ENCODE measurements around the gene GFOD2. TPM values are rescaled to one million over a fixed set of nuclear protein-coding genes. Genes with fewer than 3 reads are reported as not detected.

The GFOD2 gene
- total and polyA plus RNA-seq, 8 donors, result 7.6 to 87.5 (median 12.9) TPM

DNA sequence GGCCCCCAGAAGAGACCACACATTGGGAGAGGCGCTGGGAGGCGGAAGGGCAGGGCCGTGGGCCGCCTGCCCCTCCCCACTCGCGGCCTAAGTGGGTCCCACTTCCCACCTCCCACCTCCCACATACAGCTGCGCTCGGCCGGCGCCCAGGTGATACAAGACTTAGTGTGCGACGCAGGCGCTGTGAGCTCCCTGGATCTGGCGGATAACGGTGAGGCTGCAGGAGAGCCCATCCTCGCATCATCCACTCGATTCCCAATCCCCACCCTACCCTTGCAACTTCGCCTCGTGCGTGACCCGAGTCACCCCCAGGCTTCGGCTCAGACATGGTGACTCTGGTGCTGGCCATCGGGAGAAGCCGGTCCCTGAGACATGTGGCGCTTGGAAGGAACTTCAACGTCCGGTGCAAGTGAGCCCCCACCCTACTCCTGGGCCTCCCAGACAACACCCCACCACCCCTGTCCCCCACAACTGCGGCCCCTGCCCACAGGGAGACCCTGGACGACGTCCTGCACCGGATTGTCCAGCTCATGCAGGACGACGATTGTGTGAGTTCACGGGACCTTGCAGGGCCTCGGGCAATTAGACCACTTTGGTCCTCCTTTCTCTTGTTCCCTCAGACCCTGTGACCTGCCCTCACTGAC is 70.2 kb downstream of the GFOD2 start:
- intact Hi-C loops (cut with DNase I; ENCODE audit: low total_unique reads), result no loop called here
- H3K4me1 ChIP-seq, result peaks cover 26 to 55% (median 40%) of the 10 kb centered on the region in 4 donors
- DNase-seq, result no peak
- no peaks in the 10 kb centered on the region for H3K9me3 ChIP-seq
- H3K27me3 ChIP-seq, result peaks cover 29 to 100% (median 83%) of the 10 kb centered on the region in 3 donors
- no peak for TF ChIP-seq POLR2A (IDR thresholded peaks at IDR 0.05)
- TF ChIP-seq, protein P1, sequence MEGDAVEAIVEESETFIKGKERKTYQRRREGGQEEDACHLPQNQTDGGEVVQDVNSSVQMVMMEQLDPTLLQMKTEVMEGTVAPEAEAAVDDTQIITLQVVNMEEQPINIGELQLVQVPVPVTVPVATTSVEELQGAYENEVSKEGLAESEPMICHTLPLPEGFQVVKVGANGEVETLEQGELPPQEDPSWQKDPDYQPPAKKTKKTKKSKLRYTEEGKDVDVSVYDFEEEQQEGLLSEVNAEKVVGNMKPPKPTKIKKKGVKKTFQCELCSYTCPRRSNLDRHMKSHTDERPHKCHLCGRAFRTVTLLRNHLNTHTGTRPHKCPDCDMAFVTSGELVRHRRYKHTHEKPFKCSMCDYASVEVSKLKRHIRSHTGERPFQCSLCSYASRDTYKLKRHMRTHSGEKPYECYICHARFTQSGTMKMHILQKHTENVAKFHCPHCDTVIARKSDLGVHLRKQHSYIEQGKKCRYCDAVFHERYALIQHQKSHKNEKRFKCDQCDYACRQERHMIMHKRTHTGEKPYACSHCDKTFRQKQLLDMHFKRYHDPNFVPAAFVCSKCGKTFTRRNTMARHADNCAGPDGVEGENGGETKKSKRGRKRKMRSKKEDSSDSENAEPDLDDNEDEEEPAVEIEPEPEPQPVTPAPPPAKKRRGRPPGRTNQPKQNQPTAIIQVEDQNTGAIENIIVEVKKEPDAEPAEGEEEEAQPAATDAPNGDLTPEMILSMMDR (IDR thresholded peaks at IDR 0.05), result no peak
- TF ChIP-seq EP300 (IDR thresholded peaks at IDR 0.05), result no peak
- TF ChIP-seq POLR2AphosphoS5 (IDR thresholded peaks at IDR 0.05), result no peak
- no peaks in the 10 kb centered on the region for H3K36me3 ChIP-seq
- no peak overlapping the region for H3K27ac ChIP-seq
- WGBS, 5 donors, result 35 to 55% (median 48%) methylated on average over 18 to 35 of the region's 35 CpGs
- H3K4me3 ChIP-seq, result no peak overlapping the region

DNA sequence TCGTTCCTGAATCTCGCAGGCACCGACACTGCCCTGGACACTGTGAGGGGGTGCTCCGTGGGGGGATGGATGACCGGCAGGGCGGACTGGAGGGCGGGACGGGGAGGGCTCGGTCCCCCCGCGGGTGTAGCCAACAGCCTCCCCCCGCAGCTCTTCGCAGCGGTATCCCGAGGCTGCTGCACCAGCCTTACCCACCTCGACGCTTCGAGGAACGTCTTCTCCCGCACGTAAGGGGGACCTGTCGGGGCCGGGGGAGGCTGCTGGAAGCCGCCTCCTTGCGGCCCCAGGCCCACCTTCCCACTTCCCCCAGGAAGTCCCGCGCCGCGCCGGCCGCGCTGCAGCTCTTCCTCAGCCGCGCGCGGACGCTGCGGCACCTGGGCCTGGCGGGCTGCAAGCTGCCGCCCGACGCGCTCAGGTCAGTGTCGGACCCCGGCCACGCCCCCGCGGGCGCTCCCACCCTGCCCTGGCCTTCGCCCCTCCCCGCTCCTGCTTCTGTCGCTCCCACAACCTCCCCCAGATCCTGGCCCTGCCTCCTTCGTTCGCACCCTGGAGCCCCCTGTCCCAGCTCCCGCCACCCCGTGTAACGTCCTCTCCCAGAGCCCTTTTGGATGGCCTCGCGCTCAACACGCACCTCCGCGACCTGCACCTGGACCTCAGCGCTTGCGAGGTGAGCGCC is 70.9 kb downstream of the GFOD2 start:
- no peaks in the 10 kb centered on the region for H3K9me3 ChIP-seq
- peaks cover 19 to 49% (median 33%) of the 10 kb centered on the region in 4 donors for H3K4me1 ChIP-seq
- TF ChIP-seq POLR2AphosphoS5 (IDR thresholded peaks at IDR 0.05) (no peak), EP300 (IDR thresholded peaks at IDR 0.05) (no peak), POLR2A (IDR thresholded peaks at IDR 0.05) (no peak)
- TF ChIP-seq, protein P1 (IDR thresholded peaks at IDR 0.05), result no peak
- H3K4me3 ChIP-seq, result no peak overlapping the region
- no peaks in the 10 kb centered on the region for H3K36me3 ChIP-seq
- WGBS, 5 donors, result 23 to 39% (median 28%) methylated on average over 45 to 65 of the region's 65 CpGs
- peak in 1 of 2 donors; percentile 22 for DNase-seq
- H3K27me3 ChIP-seq, result peaks cover 22 to 95% (median 77%) of the 10 kb centered on the region in 3 donors
- intact Hi-C loops (cut with DNase I; ENCODE audit: low total_unique reads), result no loop called here
- H3K27ac ChIP-seq, result no peak overlapping the region

DNA sequence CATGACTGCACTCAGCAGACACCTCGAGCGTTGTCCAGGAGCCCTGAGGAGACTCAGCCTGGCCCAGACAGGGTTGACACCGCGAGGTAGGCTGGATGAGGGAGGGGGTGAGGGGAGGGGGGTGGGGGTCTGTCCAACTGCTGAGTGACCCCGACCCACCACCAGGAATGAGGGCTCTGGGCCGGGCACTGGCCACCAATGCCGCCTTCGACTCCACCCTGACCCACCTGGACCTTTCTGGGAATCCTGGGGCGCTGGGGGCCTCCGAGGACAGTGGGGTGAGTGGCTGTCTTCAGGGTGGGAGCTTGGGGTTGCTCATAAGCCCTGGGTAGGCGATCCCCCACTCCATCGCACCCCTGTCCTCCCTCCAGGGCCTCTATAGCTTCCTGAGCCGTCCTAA is 71.4 kb downstream of the GFOD2 start:
- TF ChIP-seq POLR2A (IDR thresholded peaks at IDR 0.05) (no peak), EP300 (IDR thresholded peaks at IDR 0.05) (no peak), POLR2AphosphoS5 (IDR thresholded peaks at IDR 0.05) (no peak)
- TF ChIP-seq, protein P1 (IDR thresholded peaks at IDR 0.05), result no peak
- no peaks in the 10 kb centered on the region for H3K9me3 ChIP-seq
- H3K36me3 ChIP-seq, result no peaks in the 10 kb centered on the region
- H3K4me3 ChIP-seq, result no peak overlapping the region
- H3K27ac ChIP-seq, result no peak overlapping the region
- DNase-seq, result no peak
- H3K27me3 ChIP-seq, result peaks cover 22 to 89% (median 71%) of the 10 kb centered on the region in 3 donors
- H3K4me1 ChIP-seq, result peaks cover 14 to 47% (median 29%) of the 10 kb centered on the region in 4 donors
- intact Hi-C loops (cut with DNase I; ENCODE audit: low total_unique reads), result no loop called here
- 69 to 81% (median 73%) methylated on average over 11 to 13 of the region's 13 CpGs for WGBS, 5 donors

DNA sequence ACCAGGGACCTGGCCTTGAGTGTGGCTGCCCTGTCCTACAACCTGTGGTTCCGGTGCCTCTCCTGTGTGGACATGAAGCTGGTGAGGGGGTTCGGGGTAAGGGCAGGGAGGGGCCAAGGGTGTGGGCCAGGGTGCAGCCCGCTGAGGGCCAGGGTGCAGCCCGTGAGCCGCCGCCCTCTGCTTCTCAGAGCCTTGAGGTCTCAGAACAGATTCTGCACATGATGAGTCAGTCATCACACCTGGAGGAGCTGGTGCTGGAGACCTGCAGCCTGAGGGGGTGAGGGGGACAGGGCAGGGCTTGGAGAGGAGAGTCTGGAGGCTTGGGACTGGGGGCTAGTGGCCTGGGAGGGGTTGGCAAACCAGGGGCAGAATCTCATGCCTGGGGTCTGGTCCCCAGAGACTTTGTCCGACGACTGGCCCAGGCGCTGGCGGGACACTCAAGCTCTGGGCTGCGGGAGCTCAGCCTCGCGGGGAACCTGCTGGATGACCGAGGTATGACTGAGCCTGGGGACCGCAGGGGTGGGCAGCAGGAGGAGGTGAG is 71.9 kb downstream of the GFOD2 start:
- H3K9me3 ChIP-seq, result no peaks in the 10 kb centered on the region
- 66 to 78% (median 67%) methylated on average over 13 to 15 of the region's 15 CpGs for WGBS, 5 donors
- H3K27ac ChIP-seq, result no peak overlapping the region
- H3K27me3 ChIP-seq, result peaks cover 22 to 84% (median 66%) of the 10 kb centered on the region in 3 donors
- H3K36me3 ChIP-seq, result no peaks in the 10 kb centered on the region
- H3K4me3 ChIP-seq, result no peak overlapping the region
- H3K4me1 ChIP-seq, result peaks cover 12 to 48% (median 29%) of the 10 kb centered on the region in 4 donors
- no peak for DNase-seq
- TF ChIP-seq EP300 (IDR thresholded peaks at IDR 0.05) (no peak), POLR2AphosphoS5 (IDR thresholded peaks at IDR 0.05) (no peak), POLR2A (IDR thresholded peaks at IDR 0.05) (no peak)
- TF ChIP-seq, protein P1 (IDR thresholded peaks at IDR 0.05), result no peak
- intact Hi-C loops (cut with DNase I; ENCODE audit: low total_unique reads), result no loop called here
